GM18861 (cell line): ENCODE data around the gene ARHGAP15.

Experiments used
- ATAC-seq: cut with Tn5 transposase; IDR thresholded peaks from one replicate; pipeline ENCODE4 v1.9.1; 2021; ENCODE audit not compliant: unreplicated experiment

The ARHGAP15 gene

DNA sequence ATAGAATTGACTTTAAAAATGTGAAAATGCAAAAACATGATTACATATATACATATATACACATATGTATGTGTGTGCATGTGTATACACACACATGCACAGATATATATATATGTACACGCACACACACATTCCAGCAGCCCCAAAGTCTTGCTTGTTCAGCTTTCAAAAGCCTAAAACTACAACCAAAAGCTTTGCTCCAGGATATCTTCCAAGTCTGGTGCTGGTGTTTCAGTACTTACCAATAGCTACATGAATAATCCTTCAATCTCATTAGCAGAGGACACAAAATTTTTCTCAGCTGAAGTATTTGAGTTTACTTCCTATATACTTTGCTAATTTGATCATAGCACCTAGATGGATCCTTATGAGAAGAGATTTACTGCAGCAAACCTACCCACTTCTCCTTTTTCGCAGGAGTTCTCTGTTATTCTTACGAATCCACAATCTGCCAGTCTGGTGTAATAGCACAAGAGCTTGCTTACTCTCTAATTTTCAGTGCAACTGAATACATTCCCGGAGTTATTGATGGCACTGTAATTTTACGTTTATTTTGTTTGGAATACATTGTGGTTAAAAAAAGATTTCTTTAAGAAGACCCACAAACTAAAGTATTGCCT is 553.3 kb downstream of the ARHGAP15 start:
- ATAC-seq = no peak

DNA sequence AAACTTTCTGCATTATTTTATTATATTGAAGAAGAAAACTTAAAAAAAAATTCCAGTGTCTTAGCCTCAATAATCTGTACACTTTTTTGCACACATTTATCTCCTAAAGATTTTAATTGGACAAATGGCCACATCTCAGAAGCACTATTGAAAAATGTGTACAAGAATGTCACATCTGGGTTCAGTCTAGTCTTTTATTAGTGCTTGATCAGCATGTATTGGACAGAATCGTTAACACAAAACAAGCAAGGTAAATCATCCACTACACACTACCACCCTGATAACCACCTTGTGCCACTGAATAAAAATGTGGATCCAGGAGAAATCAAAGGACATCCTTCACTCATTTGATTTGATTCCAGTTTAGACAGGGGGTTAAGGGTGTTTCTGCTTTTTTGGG is 554.8 kb downstream of the ARHGAP15 start:
- ATAC-seq = no peak

GRCh38 chr2:143684551-143685320 is 555.5 kb downstream of the ARHGAP15 start:
- no peak for ATAC-seq

- no peak for ATAC-seq
Measured at GRCh38 chr2:143685421-143686078, 556.3 kb downstream of the ARHGAP15 start.

DNA sequence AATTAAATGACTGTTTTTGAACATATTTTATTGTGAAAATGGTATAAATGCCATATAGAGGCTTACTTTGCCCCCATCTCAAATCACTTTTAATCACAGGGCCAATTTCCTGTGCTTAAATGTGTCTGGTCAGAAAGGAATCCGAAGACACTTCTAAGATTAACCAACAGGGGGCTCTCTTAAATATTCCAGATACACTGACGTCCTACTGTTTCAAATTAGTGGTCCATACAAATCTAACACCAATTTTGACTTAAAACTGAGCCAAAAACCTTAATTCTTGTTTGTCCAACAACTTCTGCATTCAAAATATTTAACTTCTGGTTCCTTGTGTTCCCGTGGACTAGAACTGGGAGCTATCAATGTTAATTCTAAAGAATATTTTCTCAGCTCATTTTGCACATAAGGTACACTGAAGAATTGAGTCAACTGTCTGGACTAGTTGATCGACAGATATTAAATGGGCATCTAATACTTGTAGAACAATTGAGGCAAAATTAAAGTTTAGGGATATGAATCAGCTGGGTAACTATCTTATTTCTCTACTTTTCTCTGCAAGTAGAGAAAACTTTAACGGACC is 557.5 kb downstream of the ARHGAP15 start:
- no peak for ATAC-seq

DNA sequence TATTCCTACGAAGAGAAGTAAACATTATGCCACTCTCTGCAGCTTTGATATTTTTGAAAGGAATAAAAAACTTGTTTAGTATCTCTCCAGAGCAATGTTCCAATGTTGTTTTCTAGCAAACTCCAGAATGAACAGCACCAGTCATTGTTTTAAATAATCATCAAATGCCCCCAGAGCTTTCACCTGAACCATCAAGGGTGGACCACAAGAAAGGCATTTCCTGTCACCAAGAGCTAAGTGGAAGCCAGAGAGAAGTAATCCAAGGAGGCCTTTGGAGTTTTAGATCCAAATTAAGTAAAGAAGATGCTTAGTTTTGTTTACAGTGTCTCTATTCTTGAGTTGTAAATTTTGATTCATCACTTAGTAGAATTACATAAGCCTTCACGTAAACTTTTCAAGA is 559.0 kb downstream of the ARHGAP15 start:
- ATAC-seq = no peak

GRCh38 chr2:143688815-143689214 is 559.6 kb downstream of the ARHGAP15 start:
- ATAC-seq = no peak

DNA sequence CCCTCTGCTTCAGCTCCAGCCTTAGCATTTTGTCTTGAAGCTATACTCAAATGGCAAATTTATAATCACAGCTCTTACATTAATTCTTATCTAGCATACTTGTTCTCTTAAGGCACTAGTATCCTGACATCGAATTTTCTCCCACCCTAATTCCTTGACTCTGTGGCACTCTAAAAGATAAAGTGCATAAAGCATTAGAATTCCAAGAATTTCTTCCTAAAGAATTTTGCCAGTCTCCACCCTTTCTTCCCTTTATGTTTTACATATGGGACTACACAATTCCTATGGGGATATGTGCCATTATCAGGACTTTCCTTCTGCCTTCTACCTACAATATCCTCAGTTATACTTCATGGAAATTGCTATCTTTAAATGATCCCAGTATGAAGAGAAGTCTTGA is 560.3 kb downstream of the ARHGAP15 start:
- no peak for ATAC-seq

DNA sequence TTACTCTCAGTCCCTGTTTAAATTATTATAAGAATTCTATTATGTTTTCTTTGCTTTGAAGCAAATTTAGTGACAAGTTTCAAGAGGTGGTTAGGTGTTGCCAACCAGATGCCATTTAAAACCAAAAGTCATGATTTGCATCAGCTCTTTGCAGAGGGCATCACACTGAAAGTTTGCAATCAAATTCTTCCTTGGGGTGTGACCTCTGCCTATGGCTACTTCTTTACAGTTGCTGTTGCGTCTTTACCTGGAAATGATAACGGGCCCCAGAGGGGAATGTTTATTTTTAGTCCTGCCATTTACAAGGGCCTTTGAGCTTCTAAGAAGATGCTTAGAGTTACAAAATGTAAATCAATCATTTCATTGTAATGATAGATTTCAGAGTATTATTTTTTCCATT is 561.0 kb downstream of the ARHGAP15 start:
- no peak for ATAC-seq

DNA sequence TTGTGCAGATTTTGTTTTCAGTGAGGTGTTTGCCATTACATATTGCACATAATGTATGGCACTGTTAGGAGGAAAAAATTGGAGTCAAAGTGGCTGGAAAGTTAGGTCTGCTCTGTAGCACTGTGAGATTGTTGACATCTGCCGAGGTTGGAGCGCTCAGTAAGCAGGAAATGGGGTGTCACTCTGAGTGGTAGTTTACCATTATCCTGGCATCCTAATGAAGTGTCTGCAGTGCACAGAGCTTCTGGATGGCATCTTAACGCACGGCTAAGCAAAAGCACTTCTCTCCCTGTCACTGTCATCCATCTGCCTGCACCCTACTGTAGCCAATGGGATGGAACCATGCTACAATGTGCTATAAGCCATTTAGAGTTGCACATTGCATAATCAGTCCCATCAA is 561.9 kb downstream of the ARHGAP15 start:
- ATAC-seq = no peak

- ATAC-seq = no peak
Measured at GRCh38 chr2:143692162-143692561, 562.9 kb downstream of the ARHGAP15 start.

GRCh38 chr2:143692967-143693366 is 563.7 kb downstream of the ARHGAP15 start:
- no peak for ATAC-seq

DNA sequence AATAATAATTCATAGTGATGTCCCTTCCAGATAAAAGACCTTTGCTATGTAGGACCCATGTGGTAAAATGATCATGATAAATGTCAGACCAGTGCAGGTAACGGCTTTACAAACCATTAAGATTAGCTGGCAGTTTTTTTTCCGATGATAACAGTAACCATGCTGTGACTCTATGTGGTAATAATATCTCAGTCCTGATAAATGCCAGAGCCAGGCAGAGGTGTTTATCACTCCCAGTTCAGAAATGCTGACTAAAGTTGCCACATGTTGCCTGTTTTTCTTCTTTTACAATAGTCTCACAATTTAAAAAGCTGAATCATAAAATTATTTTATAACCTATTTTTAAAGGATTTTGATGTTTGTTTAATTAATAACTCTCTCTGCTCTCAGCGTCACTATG is 565.1 kb downstream of the ARHGAP15 start:
- ATAC-seq = no peak

DNA sequence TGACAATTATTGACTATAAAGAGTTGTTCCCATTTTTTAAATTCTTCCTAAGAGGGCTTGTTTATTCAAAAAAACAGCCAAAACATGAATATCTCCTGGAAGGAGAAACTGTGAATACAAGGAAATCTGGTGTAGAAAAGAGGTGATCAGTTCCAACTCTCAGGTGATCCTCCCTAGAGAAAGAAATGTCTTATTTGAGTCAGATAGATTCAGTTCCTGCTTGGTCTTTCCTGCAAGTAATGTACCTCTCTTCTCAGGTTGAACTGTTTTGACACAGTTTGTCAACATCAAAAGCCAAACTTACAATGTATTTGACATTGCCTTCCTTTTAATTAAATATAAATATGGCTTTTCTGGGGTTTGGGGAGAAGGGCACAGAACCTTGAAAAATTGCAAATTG is 567.4 kb downstream of the ARHGAP15 start:
- peak; percentile 79 for ATAC-seq

DNA sequence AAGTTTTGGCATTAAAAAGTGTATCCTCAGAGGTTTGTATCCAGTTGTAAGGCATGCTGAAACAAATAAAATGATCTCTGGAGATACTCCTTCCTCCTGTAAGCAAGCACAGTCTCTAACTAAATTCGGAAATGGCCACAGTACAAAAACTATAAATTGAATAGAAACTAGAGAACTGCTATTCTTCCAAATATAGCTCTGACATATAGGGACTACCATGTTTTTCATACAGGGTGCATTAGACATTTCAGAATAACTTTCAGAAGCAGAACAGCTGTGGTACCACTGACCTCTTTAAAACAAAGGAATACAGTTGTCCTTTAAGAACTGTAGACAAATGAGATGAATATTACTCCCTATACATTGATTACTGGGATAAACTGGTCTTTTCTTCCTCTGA is 568.5 kb downstream of the ARHGAP15 start:
- no peak for ATAC-seq

DNA sequence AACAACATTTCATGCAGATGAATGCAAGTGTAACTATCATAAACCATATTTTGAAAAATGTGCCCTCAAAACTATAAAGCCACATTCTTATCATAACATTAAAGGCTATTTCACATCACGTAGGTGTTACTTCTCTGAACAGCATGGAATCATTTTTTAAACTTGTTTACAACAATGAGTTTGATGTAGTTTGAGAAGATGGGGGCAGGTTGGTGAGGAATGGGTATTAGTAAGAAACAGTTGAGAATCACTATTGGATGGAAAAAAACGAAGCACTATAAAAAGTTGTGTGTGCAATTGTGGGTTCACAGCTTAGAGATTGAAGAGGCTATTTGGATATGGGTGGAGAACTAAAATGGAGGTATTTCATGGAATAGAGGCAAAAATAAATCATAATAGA is 569.1 kb downstream of the ARHGAP15 start:
- no peak for ATAC-seq

GRCh38 chr2:143698888-143699570 is 569.8 kb downstream of the ARHGAP15 start:
- ATAC-seq = no peak

DNA sequence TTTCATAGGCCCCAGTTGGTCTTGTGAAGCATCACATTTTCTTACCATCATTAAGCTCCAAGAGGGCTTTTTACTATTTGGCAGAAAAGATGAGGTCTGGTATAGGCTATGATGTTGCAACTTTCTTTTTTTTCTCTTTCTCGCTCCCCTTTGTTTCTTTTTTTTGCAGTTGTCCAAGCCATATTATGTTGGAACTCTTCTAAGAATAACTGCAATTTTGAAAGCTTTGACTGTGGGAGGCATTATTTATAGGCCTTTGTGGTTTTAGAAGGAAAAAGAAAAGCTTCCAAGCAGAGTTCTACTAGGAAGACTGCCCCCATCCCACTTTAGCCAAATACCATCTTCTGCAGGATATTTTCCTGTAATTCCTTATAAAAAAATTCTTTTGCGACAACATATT is 571.6 kb downstream of the ARHGAP15 start:
- no peak for ATAC-seq

DNA sequence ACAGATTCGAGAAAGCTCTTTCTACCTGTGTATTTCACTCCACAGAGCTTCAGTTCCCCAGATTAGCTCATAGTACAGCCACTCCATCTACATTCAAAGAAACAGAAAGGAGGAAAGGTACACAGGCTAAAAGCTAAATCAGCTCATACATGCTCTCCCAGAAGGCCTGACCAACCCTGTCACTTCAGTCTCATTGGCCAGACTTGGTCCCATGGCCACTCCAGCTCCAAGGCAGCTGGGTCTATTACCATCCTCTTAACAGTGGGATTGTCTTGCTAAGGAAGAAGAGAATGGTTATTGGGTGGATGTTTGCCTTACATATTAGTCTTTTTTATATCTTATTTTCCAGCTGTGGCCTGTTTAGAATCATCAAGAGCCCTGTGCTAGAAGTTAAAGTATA is 572.6 kb downstream of the ARHGAP15 start:
- ATAC-seq = no peak

- no peak for ATAC-seq
Measured at GRCh38 chr2:143702931-143703330, 573.7 kb downstream of the ARHGAP15 start.

DNA sequence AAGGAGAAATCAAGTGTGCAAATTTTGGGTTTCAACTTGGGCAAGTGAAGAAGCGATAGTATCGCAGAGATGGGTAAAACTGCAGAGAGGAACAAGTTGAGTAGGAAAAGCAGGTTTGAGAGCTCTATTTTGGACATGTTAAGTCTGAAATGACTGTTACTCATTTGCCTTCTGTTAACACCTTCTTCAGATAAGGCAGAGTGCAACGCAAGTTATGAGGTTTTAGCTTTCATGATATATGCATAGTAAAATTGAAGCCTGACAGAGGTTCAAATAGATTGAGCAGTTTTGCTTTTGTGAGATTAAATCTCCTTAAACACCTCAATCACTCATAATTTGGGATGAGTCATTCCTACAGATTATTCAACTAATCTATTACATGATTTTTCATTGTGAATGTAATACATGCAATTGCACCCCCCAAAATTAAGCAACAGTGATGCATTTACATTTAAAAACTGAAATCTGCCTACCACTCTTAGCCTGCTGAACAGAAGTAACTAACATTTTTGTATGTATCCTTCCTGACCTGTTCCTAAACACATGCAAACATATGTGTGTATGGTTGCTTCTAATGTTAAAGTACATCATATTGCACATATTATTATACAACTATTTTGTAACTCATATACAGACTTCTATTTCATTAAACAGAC is 575.4 kb downstream of the ARHGAP15 start:
- no peak for ATAC-seq
